OCI-M2 (cell line): Measurements from ENCODE around the gene GPR39.
"Not testable (repeated sequence)": the region's sequence is repeated elsewhere in the genome, so short reads cannot be mapped to it uniquely, and the experiment has no call there.

ENCODE experiments used
- DNase-seq: peaks from one replicate; lab custom pipeline; 2025; ENCODE audit not compliant: unreplicated experiment; lab: John Stamatoyannopoulos, UW

Gene GPR39

DNA sequence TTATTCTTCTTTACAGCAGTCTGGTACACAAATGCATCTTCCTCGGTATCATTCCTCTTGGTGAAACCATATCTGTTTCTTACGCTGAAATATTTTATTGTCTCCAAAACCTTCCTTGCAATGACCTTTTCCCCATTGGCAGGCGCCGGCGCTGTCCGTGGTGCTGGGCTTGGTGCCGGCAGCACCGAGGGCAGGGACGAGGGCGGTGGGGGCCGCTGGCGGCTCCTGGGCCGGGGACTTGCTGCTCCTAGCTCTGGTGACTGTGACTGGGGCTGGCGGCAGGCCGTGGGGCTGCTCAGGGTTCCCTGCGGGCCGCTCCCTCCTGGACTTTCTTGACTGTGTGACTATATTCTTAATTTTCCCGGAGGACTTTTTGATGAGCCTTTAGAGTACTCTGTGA, 72.5 kb downstream of the GPR39 start:
- no peak for DNase-seq

DNA sequence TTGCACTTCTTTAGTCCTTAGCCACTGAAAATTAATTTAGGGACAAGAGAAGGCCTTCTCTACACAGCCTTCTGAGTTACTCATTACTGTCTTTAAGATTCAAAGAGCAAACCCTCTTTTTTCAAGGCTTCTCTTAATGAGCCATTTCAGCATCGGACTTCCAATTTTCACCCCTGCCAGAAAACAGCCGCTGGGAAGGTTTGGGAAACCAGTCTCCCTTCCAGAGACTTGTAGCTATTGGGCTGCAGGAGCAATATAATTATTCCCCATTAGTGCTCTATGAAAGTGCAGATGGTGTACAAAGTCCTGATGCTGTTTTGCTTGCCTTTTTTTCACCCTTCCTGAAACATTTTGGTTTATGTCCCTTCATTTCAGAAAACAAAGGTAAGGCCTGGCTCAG, 79.3 kb downstream of the GPR39 start:
- no peak for DNase-seq

DNA sequence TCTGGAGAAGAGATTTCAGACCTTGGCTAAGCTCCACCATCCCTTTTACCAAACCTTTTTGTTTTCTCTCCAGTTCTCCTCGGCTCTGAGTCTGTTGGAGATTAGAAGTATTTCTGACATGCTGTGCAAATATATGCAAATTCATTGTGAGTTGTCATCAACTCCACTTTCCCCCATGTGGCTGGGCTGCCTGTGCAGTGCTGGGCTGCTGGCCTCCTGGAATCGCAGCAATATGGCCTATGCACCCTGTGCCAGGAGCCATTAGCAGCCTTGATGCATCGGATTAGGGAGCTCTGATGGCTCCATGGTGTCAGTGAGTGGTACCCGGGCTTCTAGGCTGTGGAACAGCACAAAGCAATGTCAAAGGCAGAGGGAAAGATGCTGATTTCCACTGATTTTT, 80.0 kb downstream of the GPR39 start:
- no peak for DNase-seq

DNA sequence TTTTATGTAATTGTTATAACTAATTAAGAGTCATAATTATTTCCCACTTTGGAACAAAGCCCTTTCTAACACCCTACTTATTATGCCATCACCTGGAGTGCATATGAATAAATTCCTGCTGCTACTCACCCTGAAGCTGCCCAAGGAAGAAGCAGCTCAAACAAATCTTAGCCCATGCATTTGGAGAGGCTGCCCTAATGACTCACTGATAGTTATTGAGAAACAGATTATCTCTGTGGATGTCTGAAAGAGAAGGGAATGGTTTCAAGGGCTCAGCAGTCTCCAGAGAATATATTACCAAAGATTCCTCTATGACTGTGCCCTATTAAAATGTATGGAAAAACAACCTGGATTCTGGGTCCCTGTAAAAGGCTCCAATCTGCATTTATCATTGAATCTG, 81.0 kb downstream of the GPR39 start:
- no peak for DNase-seq

DNA sequence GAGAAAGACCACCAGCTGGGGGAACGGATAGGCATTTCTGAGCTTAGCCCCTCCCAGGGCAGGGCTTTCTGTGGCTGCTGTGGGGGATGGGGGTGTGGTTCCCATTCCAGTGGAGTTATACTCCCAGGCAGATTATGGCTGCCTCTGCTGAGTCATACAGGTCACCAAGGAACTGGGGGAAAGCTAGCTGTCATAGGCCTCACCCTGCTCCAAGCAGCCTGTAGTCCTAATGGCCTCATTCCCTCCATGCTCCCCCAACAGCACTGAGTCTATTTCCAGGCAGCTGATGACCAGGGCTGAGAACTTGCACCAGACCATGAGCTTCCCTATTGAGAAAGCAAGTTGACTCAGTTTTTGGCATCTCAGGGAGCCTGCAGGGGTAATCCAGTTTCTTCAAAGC, 87.1 kb downstream of the GPR39 start:
- DNase-seq: no peak

DNA sequence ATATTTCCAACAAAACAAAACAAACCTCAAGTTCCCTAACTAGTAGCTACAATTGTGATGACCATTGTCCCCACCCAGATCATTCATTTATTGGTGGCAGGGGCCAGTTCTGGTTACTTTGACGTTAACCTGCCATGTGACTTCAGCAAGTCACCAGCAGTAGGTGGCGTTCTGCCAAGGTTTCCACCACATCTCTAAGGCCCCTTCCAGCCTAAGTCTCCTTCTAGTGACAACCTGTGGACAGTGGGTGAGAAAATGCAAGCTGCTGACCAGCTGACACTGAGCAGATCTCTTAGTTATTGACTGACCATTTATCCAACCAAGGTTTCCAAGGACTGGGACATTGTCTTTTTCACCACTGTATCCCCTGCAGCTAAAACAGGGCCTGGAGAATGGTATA, 98.4 kb downstream of the GPR39 start:
- DNase-seq: no peak

DNA sequence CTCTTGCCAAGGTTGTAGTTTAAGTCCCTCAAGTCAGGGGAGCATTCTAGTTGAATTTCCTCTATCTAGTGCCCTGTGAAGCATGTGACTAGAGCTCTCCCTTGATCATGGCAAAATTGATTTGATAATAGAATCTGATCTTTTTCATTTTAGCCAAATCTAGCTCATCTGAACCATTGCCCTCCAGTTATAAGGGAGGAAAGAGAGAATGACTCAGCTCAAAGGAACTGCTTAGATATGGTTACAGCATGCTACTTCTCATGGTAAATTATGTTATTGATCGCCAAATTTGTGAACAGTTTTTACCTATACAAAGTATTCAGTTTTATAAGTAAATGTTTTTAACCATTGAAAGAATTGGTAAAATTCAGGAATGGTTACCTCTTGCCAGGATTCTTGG, 100.8 kb downstream of the GPR39 start:
- DNase-seq: no peak

DNA sequence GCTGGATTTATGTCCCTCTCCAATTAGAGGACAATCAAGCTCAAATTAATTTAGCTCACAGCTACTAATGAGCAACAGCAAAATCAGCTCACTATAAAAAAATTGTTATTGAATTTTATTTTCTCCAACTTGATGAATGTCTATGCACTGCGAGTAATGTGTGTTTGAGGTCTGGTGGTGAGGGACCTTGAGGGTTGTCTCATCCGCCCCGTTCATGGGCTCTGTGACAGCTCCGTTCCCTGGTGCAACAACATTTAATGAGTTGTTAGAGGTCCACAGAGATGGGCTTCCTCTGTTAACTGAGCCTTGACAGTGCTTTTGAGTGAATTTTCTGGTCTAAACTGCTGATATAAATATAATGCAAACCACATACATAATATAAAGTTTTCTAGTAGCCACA, 101.7 kb downstream of the GPR39 start:
- no peak for DNase-seq

DNA sequence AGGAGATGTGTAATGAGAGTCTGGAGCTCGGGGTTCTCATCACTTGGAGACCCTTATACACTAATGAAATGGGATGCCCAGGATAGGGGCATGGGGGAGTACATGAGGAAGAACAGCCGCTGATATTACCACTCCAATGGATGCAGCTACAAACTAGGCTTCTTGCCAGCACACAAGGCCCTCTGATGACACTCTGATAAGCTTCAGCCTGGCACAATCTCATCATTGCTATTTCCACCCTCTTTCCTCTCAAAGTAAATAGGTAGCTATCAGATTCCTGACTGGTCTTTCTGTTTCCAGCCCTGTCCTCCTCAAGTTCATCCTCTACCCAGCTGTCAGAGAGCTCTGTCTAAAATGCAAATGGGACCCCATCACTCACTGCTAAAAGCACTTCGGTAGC, 103.0 kb downstream of the GPR39 start:
- DNase-seq: no peak

DNA sequence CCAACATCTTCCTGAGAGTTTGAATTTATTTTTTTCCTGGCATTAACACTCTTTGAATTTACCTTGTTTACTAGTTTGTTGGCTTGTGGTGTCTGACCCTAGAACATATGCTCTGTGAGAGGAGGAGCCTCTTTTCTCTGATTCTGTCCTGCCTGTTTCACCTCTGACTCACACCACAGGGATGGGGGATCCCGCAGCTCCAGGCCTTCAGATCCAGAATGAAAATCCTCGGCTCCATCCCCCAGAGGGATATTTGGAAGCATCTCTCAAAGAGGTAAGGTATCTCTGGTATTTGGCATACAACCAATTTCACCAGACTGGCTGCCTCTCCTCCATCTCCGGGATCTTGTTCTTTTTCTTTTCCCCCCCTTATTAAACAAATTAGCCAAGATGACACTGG, 104.7 kb downstream of the GPR39 start:
- DNase-seq: no peak

DNA sequence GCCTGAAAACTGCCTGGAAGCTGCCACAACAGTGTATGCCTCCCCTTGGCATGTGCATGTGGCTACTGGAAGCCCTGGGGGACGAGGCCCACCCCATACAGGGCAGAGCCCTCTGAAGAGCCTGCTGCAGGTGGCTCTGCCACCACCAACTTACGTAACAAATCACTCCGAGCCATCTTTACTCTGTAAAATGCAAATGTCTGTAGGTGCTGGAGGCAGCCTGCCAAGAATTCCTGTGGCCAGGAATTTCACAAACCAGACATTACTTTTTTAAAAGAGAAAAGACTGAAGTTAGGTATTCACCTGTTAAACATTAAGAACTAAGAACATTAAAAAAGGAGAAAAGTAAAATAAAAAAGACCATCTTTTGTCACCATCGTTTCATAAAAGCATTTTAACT, 106.3 kb downstream of the GPR39 start:
- no peak for DNase-seq

DNA sequence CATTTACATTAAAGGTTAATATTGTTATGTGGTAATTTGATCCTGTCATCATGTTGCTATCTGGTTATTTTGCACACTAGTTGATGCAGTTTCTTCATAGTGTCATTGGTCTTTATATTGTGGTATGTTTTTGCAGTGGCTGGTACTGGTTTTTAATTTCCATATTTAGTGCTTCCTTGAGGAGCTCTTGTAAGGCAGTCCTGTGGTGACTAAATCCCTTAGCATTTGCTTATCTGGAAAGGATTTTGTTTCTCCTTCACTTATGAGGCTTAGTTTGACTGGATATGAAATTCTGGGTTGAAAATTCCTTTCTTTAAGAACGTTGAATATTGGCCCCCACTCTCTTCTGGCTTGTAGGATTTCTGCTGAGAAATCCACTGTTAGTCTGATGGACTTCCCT, 120.5 kb downstream of the GPR39 start:
- DNase-seq: not testable (repeated sequence)

DNA sequence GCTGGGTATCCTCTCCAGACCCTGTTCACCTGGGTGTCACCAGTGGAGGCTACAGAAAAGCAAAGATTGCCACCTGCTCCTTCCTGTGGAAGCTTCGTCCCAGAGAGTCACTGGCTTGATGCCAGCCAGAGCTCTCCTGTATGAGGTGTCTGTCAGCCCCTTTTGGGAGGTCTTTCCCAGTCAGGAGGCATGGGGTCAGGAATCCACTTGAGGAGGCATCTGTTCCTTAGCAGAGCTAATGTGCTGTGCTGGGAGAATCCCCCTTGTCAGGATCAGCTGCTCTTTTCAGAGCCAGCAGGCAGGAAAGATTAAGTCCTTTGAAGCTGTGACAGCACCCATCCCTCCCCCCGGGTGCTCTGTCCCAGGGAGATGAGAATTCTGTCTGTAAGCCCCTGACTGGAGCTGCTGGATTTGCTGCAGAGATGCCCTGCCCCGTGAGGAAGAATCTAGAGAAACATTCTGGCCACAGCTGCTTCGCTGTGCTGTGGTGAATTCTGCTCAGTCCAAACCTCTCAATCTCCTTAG, 121.8 kb downstream of the GPR39 start:
- no peak for DNase-seq

DNA sequence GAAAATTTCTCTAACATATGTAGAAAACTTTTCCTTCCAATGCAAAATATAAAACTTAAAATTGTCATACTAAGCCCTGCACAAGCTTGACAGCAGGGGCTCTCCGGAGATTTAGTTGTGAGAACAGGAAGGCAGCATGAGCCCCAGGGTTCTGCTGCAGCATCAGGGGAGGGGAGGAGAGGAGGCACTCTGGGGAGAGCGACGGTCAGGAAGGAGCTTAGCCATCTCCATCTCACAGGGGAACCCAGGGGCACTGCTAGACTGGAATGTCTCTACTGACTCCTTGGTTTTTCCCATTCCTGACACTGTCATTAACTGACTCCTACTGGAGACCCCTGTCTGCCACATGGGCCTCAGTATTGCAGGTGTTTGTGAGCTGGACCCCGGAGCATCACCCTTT, 123.6 kb downstream of the GPR39 start:
- no peak for DNase-seq

DNA sequence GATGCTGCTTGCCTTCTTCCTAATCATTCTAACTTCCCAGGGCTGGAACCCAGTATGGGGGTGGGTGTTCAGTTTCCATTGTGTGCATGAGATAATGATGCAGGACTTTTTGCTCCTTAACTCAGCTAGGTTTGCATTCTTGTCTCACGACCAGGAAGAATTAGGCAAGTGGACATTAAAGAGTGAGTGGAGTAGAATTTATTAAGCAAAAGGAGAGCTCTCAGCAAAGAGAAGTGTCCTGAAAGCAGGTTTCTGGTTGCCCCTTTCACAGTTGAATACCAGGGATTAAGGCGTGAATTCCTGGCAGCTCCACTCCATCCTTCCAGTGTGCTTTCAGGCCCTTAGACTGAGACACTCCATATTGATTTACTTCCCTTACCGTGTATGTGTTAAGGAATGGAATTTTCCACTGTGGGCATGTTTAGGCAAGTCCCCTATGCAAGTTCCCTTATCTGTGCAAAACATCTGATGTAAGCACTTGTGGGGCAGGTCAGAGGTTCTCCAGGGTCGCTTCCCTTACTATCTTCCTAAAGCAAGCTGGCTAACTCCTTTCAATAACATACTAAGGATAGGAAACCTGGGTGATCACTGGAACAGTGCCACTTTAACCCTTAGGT, 126.5 kb downstream of the GPR39 start:
- no peak for DNase-seq

DNA sequence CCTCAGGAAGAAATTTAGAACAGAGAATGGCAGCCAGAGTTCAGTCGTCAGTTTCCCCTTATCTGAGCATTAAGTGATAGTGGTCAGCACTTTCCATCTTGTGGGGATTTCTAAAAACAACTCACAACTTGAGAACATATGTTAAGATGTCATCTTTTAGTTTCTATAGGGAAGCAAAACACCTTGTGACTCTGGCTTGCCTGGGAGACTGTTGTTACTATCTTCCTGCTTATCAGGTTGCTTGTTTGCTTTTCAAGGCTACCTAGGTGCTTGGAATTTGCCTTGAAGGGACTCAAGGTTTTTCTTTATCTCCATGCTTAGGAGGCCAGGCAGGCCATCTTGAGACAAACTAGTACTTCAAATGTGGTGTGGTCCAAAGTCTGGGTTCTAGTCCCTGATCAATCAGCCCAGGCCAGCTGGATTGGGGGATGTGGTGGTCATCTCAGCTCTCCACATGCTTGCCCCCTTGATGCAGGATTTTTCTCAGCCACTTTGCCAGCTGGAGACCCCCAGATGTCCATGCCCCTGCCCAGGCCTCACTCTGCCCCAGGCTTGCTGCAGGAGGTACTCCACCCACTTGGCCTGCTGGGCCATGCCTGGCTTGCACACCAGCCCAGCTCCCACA, 127.5 kb downstream of the GPR39 start:
- DNase-seq: no peak

DNA sequence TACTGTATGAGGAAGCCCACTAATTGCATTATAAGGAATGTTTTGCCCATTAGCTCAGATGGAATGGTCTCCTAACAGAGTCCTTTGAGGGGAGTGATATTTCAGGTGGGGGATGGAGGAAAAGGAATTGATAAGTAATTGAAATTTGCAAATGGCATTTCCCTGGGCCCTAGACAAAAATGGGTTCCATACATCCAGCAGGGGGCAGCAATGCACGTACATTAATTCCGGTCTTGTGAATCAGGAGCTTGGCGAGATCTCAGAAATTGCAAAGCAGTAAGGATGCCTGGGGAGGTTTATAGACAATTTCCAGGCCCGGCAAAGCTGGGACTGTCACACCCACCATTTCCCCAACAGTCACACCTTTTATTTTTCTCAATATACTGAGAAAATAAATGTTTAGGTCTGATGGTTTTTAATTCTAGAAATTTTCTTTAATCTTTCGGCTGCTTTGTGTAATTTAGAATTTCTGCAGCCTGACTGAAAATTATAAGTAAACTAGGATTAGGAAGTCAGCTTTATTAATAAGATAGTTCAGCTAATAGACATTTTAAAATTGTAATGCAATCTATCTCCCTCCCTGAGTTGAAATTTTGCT, 130.6 kb downstream of the GPR39 start:
- no peak for DNase-seq

DNA sequence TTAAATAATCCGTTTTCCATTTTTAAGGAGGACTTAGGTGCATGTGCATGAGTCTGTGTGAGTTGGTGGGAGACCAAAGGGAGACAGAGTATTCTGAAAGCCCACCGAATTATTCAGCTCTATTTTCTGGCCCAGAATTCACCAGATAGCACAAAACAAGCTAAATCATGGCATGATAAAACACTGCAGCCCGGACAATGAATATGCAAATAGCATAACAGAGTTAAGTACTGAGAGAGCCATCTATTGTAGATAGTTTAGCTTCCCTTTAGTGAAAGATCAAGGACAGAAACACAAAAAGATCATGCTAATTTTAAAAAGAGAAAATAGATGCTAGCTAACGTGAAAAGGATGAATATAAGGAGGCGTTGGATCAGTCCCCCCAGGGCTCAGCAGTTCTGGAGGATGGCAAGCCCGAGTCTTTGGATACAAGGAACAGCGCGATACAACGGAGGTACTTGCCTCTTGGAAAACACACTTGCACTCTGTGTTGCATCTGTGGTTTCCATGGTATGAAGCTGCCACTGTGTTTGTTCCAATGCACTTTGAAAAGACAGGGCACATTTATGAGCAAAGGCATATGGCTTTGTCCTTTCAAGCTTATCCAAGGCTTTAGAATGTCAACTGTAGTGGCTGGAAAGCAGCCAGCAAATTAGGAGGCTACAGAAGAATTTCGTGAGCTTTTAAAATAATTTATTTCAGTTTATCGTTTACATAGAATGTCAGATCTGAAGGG, 133.5 kb downstream of the GPR39 start:
- no peak for DNase-seq

DNA sequence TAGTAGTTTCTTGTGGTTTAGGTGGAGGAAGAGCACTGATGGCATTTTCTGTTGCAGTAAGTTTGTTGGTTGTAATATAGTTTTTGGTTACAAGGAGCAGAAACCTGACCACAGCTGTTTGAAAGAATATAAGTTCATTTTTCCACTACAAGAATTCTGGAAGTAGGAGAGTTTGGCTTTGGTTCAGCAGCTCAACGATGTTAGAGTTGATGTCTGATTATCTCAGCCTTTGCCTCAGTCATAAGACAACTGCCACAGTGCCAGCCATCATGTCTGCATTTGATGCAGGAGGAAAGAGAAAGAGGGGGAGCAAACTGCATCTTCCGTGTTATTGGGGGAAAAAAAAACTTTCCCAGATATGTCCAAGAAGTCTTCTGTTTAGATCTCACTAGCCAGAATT, 134.3 kb downstream of the GPR39 start:
- DNase-seq: no peak

DNA sequence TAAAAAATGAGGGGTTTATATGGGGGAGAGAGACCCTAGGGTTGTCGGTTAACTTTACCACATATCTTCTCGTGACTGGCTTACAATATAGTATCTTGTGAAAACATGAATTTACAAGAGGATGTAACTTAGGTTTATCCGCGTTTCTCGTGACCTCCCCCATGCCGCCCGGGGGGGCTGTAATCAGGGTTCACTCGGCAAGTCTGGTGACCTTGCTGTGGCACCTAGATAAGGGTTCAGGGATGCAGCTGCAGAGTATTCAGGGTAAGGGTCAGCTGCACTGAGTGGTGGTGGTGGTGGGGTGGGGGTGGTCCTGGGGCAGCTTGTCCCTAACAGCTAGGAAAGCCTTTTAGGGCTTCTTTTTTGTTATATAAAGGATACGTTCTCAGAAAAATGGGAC, 141.1 kb downstream of the GPR39 start:
- DNase-seq: no peak

DNA sequence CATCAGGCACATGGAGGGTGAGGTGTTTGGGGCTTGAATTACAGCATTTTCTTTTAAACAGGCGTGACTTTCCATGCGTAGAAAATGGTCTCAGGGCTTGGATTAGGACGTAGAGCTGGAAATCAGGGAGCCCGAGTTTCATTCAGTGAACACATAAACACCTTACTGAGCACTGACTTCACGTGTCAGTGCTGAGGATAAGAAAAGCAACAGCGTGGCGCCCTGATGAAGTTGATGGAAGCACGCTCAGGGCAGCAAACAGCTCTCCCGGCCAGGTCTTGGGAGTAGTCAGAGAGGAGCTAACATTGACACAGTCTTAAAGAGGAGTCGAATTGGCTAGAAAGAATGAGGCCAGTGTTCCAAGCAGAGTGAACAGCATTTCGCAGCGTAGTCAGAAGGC, 142.7 kb downstream of the GPR39 start:
- DNase-seq: no peak

DNA sequence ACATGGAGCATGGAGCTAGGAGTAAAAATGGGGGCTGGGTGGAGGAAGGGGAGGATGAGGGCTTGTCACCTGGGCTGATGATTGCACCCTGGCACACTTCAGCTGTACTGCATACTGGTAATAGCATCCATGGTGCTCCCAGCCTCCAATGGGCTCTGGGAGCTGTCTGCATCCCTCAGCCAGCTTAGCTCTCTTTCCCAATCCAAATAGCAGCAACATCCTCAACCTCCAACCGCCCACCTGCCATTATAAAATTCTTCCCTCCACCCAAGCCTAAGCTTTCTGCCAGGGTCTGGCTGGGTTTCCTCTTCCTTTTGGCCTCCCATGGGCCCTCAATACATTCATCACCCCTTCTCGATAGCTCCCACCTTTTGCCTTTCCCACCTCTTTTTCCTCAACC, 143.3 kb downstream of the GPR39 start:
- no peak for DNase-seq
